ENCODE data around the gene HSPB6.

DNA sequence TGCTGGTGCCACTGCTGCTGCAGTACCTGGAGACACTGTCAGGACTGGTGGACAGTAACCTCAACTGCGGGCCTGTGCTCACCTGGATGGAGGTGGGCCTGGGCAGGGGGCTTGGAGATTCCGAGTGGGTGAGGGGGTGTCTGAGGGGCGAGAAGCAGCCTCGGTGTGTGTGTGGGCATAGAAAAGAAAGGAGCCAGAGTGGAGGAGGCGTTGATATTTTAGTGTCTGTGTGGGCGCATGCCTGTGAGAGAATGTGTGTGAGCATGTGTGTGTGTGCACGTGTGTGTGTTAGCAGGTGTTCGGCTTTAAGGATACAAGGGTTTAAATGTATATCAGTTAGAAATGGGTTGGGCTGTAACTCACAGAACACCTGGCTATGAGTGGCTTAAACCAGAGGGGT lies 22.2 kb upstream of the HSPB6 start:
- TF ChIP-seq, protein P1, sequence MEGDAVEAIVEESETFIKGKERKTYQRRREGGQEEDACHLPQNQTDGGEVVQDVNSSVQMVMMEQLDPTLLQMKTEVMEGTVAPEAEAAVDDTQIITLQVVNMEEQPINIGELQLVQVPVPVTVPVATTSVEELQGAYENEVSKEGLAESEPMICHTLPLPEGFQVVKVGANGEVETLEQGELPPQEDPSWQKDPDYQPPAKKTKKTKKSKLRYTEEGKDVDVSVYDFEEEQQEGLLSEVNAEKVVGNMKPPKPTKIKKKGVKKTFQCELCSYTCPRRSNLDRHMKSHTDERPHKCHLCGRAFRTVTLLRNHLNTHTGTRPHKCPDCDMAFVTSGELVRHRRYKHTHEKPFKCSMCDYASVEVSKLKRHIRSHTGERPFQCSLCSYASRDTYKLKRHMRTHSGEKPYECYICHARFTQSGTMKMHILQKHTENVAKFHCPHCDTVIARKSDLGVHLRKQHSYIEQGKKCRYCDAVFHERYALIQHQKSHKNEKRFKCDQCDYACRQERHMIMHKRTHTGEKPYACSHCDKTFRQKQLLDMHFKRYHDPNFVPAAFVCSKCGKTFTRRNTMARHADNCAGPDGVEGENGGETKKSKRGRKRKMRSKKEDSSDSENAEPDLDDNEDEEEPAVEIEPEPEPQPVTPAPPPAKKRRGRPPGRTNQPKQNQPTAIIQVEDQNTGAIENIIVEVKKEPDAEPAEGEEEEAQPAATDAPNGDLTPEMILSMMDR (IDR thresholded peaks at IDR 0.05) = no peak
- no peak for TF ChIP-seq POLR2A (IDR thresholded peaks at IDR 0.05)

Data from adrenal gland (tissue), 5 donors.